GM19025 (cell line): Measurements from ENCODE around the gene LPP.
"Not testable (repeated sequence)": the region's sequence is repeated elsewhere in the genome, so short reads cannot be mapped to it uniquely, and the experiment has no call there.

Experiments used
- ATAC-seq: cut with Tn5 transposase; IDR thresholded peaks from one replicate; pipeline ENCODE4 v1.9.1; 2021; ENCODE audit warnings: mild to moderate bottlenecking, low read depth, moderate library complexity; ENCODE audit not compliant: unreplicated experiment

Gene LPP

DNA sequence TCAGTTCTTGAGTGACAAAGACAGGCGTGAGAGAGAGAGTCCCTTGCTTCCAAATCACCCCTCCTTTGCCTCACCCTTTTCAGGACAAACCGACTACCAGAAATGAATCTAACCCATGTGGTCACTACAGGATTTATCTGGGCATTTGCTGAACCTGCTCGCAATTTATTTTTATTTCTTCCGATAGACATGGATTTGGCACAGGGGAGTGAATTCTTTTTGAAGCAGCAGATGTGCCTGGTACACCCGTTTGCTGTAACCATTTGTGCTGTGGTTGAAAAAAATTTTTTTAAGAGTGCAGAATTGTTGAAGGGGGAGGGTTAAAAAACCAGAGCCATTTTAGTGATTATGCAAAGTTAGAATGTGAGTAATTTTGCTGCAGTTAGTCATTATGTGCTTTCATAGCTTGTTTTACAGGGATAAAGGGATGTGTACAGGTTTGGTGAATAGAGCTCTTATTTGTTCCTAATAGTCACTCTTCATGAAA, 442.0 kb downstream of the LPP start:
- no peak for ATAC-seq

DNA sequence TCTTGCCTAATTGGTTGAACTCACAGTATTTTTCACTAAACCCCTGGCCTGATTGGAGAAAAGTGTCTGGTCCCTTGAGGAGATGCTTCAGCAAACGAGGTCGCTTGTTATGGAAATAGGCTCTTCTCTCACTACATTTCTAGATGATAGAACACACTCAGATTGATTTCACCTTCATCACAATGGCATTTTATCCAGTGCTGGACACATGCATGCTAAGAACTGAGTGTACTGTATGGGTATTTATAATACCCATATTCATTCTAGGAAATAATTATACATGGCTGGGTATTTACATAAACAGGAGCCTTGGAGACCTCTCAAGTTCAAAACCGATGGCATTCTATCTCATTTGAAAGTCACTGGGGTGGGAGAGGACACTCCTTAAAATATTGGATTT, 444.9 kb downstream of the LPP start:
- ATAC-seq: no peak

DNA sequence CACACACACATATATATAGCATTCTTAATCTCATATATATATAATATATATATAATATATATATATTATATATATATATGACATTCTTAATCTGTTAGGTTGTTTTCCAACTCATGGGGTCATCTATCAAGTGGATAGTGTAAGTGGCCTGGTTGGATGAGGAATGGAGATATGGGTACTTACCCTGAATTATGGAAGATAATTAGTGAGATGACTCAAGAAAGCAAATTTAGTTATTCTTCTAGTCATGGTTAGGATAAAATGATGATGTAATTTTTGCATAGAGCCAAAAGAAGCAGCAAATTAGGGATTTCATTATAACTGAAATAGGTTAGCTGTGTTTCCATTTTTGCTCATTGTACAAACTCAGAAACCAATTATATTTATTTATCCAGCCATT, 448.2 kb downstream of the LPP start:
- no peak for ATAC-seq

DNA sequence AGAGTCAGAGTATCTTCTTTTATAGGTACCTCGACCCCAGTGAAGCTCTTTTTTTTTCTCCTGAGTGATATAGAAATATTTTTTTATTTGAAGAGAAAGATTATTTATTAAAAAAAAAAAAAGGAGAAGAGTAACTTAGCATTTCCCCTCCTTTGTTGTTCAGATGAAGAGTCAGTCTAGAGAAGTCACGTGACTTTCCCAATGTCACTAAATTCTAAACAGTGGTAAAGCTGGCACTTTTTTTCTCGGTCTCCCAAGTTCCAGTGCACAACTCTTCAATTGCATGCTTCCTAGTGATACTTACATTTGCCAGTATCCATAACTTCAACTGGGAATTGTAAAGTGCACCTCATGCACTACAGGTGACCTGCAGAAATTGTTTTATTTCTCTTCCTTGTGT, 448.7 kb downstream of the LPP start:
- no peak for ATAC-seq

DNA sequence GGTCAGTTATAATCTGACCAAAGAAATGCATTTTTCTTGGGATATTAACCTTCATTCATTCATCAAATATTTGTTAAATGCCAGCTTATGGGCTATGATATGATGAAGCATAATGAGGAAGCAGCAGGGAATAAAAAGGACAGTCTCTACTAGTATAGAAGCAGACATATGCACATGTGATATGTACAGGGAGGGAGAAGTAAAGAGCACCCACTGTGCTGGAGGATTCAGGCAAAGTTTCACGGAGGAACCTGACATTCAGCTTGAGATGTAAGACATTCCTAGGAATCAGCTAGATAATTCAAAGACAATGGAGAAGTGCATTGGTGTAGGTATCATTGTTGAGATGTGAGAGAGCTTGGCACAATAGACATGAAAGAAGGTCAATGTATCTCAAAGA, 450.7 kb downstream of the LPP start:
- ATAC-seq: no peak

DNA sequence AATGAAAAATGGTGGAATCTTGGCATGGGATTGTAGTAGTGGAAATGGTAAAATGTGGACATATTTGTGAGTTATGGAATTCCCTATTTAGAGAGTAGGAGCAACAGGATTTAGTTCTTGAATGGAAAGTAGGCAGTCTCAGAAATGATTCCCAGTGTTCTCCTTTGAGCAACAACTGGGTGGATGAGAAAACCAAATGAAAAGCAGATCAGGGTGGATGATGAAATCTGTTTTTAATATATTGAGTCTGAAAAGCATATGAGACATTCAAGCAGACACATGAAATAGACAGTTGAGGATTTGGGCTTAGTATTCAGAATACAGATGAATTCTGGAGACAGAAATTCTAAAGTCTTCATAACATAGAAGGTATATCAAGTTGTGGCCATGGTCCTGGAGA, 451.3 kb downstream of the LPP start:
- no peak for ATAC-seq

DNA sequence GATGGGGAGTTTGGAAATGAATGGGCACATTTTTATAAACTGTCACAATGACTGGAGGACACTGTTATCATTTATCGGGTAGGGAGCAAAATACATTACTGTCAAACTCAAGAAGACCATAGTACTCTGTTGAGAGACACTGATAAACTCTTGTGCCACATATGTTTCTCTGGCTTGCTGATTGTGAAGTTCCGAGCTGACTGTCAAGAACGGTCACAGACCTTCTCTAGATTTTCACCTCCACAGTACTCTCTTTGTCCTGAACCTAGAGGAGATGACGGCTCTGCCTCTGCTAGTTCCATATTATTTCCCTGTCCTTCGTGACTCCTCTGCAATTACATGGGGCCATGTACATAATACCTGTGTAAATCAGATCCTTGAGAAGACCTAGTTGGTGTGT, 451.9 kb downstream of the LPP start:
- no peak for ATAC-seq

DNA sequence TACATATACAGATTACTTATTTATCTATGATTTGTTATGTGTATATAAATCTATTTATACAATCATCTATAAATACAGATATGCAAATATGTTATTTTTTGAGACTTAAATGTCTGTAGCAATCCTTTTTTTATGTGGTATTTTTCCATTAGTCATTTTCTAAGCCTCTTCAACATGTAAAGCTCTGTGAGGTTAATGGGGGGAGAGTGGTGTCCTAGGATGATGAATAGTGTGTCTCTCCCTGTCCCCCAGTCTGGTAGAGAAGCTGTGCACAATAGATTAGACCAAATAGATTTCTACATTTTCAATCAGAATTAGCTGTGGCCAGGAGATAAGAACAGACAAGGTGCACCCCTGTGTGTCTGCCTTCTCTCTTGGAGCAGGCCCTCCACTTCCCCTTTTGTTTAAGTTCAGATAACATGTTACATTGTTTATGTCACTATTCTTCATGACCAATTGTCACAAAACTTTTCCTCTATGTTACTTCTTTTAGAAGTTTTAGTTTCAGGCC, 453.9 kb downstream of the LPP start:
- no peak for ATAC-seq

DNA sequence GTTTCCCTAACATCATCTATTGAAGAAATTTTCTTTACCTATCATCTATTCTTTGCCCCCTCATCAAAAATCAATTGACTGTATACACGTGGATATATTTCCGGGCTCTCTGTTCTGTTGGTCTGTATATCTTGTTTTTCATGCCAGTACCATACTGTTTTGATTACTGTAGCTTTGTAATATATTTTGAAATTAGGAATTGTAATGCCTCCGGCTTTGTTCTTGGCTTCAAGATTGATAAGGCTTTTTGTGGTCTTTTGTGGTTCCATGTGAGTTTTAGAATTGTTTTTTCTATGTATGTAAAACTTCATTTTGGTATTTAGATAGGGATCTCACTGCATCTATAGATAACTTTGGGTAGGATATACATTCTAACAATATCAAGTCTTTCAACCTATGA, 454.4 kb downstream of the LPP start:
- ATAC-seq: no peak

DNA sequence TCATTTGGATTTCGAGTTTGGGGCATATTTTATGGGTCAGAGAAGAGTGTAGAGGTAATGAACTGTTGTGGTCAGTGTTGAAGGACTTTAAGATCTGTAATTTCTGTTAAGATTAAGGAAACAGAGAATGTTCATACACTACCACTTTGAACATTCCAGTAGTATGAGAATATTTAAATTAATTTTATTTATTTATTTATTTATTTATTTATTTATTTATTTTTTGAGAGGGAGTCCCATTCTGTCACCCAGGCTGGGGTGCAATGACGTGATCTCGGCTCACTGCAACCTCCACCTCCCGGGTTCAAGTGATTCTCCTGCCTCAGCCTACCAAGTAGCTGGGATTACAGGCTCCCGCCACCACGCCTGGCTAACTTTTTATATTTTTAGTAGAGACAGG, 459.8 kb downstream of the LPP start:
- not testable (repeated sequence) for ATAC-seq

DNA sequence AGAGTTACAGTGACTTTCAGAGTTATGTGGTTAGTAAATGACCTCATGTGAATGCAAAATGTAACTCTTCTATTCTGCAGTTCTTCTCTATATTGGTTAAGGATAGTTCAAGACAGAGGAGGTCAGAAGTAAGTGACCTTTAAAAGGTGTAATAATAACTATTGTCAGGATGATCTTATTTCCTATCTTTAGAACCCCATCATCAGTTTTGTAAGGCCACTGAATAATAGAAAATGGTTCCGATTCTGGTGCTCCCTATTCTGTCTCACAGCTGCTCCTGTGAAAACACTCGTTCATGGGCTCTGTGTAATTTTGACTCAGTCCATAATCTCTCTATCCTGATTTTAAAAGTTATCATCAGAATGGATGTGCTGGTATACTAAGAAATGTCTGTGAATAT, 463.3 kb downstream of the LPP start:
- ATAC-seq: no peak

DNA sequence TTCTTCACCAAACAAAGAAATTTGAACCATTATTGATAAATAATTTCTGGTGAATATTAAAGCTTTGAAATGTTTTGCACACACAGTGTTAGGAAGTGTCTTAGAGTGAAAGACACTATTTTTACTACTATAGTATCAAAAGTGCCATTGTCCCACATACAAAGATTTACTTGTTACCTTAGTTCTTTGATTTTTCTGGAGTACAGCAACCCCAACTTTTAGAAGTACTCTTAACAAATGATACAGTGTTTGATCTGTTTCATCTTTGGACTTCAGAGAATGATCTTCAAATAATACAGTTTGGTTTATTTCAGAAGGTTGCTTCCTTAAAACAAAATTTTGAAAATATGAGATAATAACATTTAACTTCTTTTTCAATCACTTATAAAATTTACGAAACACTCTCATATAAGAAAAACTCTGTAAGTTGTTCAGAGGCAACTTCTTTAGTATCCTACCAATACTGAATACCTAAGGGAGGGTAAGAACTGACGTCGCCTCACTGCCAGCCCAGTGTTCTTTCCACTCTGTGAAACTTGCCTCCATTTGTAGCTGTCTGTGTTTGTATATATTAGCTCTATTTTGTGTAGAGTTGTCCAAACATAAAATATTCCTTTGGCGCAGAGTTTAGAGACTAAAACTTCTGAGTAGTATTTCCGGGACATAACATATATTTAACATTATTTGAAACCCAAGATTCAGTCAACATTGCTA, 464.2 kb downstream of the LPP start:
- ATAC-seq: no peak

DNA sequence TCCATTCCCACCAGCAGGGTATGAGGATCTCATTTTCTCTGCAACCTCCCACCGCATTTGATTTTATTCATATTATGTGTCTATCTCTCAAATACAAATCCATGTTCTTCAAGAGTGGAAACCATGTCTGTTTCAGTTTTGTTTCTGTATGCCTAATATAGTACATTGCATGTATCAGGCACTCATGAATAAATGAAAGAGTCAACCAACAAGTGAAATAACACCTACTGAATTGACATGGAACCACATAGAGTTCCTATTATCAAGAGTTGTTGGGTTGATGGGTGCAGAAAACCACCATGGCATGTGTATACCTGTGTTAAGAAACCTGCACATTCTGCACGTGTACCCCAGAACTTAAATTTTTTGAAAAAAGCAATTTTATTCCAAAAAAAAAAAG, 466.8 kb downstream of the LPP start:
- no peak for ATAC-seq

DNA sequence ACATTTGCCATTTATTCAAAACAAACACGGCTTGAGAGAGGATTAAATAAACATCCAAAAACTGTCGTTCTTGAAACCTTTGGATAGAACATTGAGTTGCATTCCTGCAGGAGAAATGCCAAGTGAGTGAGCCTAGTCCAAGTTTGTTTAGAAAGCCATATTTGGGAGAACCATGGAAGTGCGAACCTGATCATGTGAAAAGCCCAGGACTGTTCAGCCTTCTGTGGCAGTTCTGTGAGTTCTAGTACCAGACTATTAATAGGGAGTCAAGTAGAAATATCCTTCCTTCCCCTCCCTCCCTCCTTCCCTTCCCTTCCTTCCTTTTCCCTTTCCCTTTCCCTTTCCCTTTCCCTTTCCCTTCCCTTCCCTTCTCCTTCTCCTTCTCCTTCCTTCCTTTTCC, 470.4 kb downstream of the LPP start:
- no peak for ATAC-seq

DNA sequence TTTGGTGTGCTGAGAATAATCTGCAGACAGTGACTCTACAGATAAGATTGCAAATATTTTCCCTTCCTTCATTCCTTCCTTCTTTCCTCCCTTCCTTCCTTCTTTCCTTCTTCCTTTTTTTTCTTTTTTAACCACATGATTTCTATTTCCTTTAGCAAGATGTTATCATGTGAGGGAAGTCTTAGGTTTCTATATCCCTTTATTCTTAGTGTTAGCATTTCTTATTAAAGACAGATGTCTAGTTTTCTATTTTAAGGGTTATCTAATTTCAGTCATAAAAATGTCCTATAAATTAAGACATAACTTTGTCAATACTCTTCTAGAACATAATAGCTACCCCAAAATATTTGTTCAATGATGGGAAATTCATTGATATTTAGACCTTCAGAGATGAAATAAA, 470.9 kb downstream of the LPP start:
- no peak for ATAC-seq

DNA sequence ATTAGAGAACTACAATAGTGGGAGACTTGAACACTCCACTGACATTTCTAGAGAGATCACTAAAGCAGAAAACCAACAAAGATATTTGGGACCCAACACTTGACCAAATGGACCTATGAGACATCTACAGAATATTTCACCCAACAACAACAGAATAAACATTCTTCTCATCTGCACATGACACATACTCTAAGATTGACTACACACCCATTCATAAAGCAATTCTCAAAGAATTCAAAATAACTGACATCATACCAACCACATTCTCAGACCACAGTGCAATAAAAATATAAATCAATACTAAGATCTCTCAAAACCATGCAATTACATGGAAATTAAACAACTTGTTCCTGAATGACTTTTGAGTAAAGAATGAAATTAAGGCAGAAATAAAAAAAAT, 473.7 kb downstream of the LPP start:
- ATAC-seq: no peak

DNA sequence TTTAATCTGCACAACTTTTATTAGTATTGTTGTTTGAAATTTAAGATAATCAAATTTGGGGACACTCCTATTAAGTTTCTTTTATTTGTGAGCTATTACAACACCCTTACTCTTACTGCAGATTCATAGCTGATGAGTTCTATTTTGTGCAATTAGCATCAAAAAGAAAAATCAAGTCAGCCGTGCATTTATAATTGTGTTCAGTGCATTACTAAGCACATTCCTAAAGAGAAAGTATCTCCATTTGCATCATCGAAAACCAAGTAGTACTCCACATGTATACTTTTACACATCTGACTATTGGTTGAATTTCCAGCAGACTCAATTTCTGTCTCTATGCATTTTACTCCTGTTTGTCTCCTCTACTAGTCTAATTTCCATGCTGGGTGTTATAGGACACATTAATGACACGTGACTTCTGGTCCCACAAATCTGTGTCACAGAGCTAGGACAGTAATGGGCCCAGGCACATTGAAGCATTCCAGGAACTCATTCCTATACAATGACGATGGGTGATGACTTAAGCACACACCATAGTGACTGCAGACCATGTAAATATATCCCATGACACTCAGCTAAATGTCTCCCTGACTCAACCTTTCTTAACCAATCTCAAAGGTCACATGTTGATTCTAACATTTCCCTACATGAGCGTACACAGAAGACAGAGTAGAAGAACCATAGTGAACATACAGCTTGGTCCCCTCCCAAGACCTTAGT, 477.5 kb downstream of the LPP start:
- ATAC-seq: no peak

DNA sequence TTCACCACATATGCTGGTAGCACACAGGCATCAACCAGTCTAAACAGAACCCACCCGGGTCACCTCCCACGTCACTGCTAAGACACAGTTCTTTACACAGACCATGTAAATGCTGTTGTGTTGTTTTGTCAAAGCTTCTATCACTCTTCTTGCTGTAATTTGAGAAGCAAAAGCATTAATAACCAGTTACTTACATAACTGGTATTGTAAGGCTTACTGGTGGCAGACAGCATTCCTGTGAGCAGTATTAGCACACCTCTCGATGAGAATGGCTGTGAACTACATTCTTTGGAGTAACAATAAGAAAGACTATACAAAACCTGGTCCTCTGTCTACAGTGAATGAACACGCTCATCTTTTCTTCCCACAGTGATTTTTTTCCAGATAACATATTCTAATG, 479.2 kb downstream of the LPP start:
- ATAC-seq: no peak

DNA sequence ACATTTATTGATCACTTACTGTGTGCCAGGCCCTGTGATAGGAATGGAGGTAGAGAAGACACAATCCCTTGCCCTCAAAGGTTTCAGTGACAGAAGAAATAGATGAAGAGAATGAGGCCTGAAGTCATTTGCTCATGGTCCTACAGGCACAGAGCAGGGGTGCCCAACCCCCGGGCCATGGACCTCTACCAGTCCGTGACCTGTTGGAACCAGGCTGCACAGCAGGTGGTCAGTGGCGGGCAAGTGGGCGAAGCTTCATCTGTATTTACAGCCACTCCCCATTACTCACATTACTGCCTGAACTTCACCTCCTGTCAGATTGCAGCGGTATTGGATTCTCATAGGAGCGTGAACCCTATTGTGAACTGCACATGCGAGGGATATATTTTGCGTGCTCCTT, 480.3 kb downstream of the LPP start:
- no peak for ATAC-seq

DNA sequence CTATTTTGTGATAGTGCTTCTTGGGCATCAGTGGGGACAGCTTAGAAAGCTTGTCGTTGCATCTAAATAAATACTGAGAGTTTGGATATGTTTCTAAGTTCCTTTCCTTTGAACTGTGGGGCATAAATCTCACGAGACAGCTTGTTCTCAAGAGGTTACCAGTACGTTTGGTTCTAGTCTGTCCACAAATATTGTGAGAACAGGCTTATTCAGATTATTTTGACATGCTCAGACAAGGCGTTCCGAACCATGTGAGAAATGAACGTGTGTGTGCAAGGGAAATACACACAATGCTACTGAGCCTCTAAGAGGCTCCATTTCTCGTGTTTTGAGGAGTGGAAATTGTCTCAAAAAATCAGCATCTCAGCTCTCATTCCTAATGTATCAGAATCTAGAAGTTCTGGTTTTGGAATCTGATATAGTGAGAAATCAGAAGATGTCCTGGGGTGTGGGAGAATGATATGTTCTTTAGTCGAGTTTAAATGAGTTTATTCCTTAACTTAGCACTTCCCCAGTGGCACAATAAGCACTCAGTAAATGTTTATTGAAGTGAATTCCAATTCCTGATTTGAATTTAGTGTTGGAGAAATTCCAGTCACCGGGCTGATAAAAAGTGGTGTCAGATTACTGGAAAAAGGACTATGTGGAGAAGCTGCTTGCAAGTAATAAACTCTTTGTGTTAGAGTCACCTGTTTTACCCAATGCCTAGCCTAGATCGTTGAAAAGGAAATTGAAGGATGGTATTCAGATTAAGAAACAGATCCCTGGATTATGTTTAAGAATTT, 481.5 kb downstream of the LPP start:
- ATAC-seq: no peak

DNA sequence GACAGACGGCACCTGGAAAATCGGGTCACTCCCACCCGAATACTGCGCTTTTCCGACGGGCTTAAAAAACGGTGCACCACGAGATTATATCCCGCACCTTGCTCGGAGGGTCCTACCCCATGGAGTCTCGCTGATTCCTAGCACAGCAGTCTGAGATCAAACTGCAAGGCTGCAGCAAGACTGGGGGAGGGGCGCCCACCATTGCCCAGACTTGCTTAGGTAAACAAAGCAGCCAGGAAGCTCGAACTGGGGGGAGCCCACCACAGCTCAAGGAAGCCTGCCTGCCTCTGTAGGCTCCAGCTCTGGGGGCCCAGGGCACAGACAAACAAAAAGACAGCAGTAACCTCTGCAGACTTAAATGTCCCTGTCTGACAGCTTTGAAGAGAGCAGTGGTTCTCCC, 482.3 kb downstream of the LPP start:
- not testable (repeated sequence) for ATAC-seq
